COLO668 (cell line): ENCODE results near the gene MORF4L2.
"Not testable (repeated sequence)": the region's sequence is repeated elsewhere in the genome, so short reads cannot be mapped to it uniquely, and the experiment has no call there.

Experiments used
- DNase-seq: peaks from one replicate; lab custom pipeline; 2025; ENCODE audit not compliant: unreplicated experiment; lab: John Stamatoyannopoulos, UW

MORF4L2 gene

GRCh38 chrX:103678199-103678993, 8.1 kb downstream of the MORF4L2 start:
- no peak for DNase-seq

GRCh38 chrX:103674531-103675454, 11.7 kb downstream of the MORF4L2 start:
- no peak for DNase-seq

- DNase-seq, result no peak
Observed at GRCh38 chrX:103669745-103670144, 16.8 kb downstream of the MORF4L2 start.

GRCh38 chrX:103666202-103667107, 20.0 kb downstream of the MORF4L2 start:
- no peak for DNase-seq

- no peak for DNase-seq
Observed at GRCh38 chrX:103663981-103664762, 22.3 kb downstream of the MORF4L2 start.

GRCh38 chrX:103659460-103659859, 27.0 kb downstream of the MORF4L2 start:
- DNase-seq, result not testable (repeated sequence)

- no peak for DNase-seq
Observed at GRCh38 chrX:103658681-103659433, 27.6 kb downstream of the MORF4L2 start.

- DNase-seq, result not testable (repeated sequence)
Observed at GRCh38 chrX:103657066-103657465, 29.4 kb downstream of the MORF4L2 start.

- DNase-seq, result no peak
Observed at GRCh38 chrX:103656617-103657016, 29.9 kb downstream of the MORF4L2 start.

- DNase-seq, result not testable (repeated sequence)
Observed at GRCh38 chrX:103655230-103656000, 31.1 kb downstream of the MORF4L2 start.

- DNase-seq, result no peak
Observed at GRCh38 chrX:103651151-103651773, 35.2 kb downstream of the MORF4L2 start.

GRCh38 chrX:103647630-103648029, 38.9 kb downstream of the MORF4L2 start:
- no peak for DNase-seq

GRCh38 chrX:103644125-103644524, 42.4 kb downstream of the MORF4L2 start:
- DNase-seq, result no peak

GRCh38 chrX:103640401-103641155, 45.9 kb downstream of the MORF4L2 start:
- DNase-seq, result no peak

- DNase-seq, result peak; percentile 2
Observed at GRCh38 chrX:103638479-103639346, 47.8 kb downstream of the MORF4L2 start.

GRCh38 chrX:103637604-103638338, 48.7 kb downstream of the MORF4L2 start:
- no peak for DNase-seq
